ENCODE data around the gene MAP2K3. TPM values are rescaled to one million over a fixed set of nuclear protein-coding genes. Genes with fewer than 3 reads are reported as not detected.

Gene MAP2K3
- total and polyA plus RNA-seq, 2 experiments from 2014 or later: 18.4 to 42.5 TPM

GRCh38 chr17:21277332-21277731 lies 7.2 kb upstream of the MAP2K3 start:
- Histone ChIP-seq H3K9me3 (ENCODE audit: low read depth) (no peaks in the 10 kb centered on the region), H3K36me3 (no peaks in the 10 kb centered on the region), H3K27me3 (peaks cover 4% of the 10 kb centered on the region), H3K4me1 (ENCODE audit: low read depth) (peaks cover 5% of the 10 kb centered on the region), H3K4me3 (no peak overlapping the region), H3K27ac (no peak overlapping the region)
- DNase-seq (ENCODE audit: low read depth in 1 of 2, low spot score in 1 of 2): no peak
- no peak for TF ChIP-seq CTCF (IDR thresholded peaks at IDR 0.05; ENCODE audit: low read depth, low read length)

GRCh38 chr17:21278450-21279197 lies 5.9 kb upstream of the MAP2K3 start:
- Histone ChIP-seq H3K27ac (no peak overlapping the region), H3K27me3 (peaks cover 4% of the 10 kb centered on the region), H3K4me3 (no peak overlapping the region), H3K4me1 (ENCODE audit: low read depth) (peaks cover 5% of the 10 kb centered on the region), H3K9me3 (ENCODE audit: low read depth) (no peaks in the 10 kb centered on the region), H3K36me3 (no peaks in the 10 kb centered on the region)
- peak in 1 of 2 donors; percentile 74 for DNase-seq (ENCODE audit: low read depth in 1 of 2, low spot score in 1 of 2)
- TF ChIP-seq CTCF (IDR thresholded peaks at IDR 0.05; ENCODE audit: low read depth, low read length): no peak

- H3K9me3 ChIP-seq (ENCODE audit: low read depth): no peaks in the 10 kb centered on the region
- peaks cover 4% of the 10 kb centered on the region for H3K27me3 ChIP-seq
- peaks cover 5% of the 10 kb centered on the region for H3K4me1 ChIP-seq (ENCODE audit: low read depth)
- H3K36me3 ChIP-seq: no peaks in the 10 kb centered on the region
- DNase-seq (ENCODE audit: low read depth in 1 of 2, low spot score in 1 of 2): no peak
- no peak for TF ChIP-seq CTCF (IDR thresholded peaks at IDR 0.05; ENCODE audit: low read depth, low read length)
- no peak overlapping the region for H3K27ac ChIP-seq
- H3K4me3 ChIP-seq: no peak overlapping the region
These were observed 5.3 kb upstream of the MAP2K3 start for GRCh38 chr17:21279198-21279535.

- no peak for TF ChIP-seq CTCF (IDR thresholded peaks at IDR 0.05; ENCODE audit: low read depth, low read length)
- H3K4me3 ChIP-seq: no peak overlapping the region
- H3K36me3 ChIP-seq: no peaks in the 10 kb centered on the region
- H3K27ac ChIP-seq: no peak overlapping the region
- no peaks in the 10 kb centered on the region for H3K9me3 ChIP-seq (ENCODE audit: low read depth)
- H3K4me1 ChIP-seq (ENCODE audit: low read depth): peaks cover 5% of the 10 kb centered on the region
- DNase-seq (ENCODE audit: low read depth in 1 of 2, low spot score in 1 of 2): no peak
- H3K27me3 ChIP-seq: peaks cover 4% of the 10 kb centered on the region
These were observed 4.9 kb upstream of the MAP2K3 start for GRCh38 chr17:21279582-21279981.

- peak; percentile 99 for TF ChIP-seq CTCF (IDR thresholded peaks at IDR 0.05; ENCODE audit: low read depth, low read length)
- peak; percentile 87 to 88 for DNase-seq (ENCODE audit: low read depth in 1 of 2, low spot score in 1 of 2)
- Histone ChIP-seq H3K4me1 (ENCODE audit: low read depth) (peaks cover 2% of the 10 kb centered on the region), H3K9me3 (ENCODE audit: low read depth) (no peaks in the 10 kb centered on the region), H3K27me3 (peaks cover 4% of the 10 kb centered on the region), H3K27ac (no peak overlapping the region), H3K36me3 (no peaks in the 10 kb centered on the region), H3K4me3 (no peak overlapping the region)
These were observed 4.4 kb upstream of the MAP2K3 start for GRCh38 chr17:21280081-21280518.

Data from cardiac muscle cell (in vitro differentiated cells and primary cell).